GM23338 (cell line): ENCODE data around the gene AMDHD1. TPM values are rescaled to one million over a fixed set of nuclear protein-coding genes. Genes with fewer than 3 reads are reported as not detected.

Source experiments
- CREB1 ChIP-seq: fragments of 250-450 bp; sonication (Bioruptor Pico); IDR thresholded peaks from 2 replicates; pipeline ENCODE4 v1.5.0; 2020; ENCODE audit warnings: low read depth, mild to moderate bottlenecking, moderate library complexity
- CTCF ChIP-seq, 2 experiments: fragments of 200-600 bp in 1 of 2; sonication (generic) in 1 of 2; conservative IDR thresholded peaks; 2 replicates each; pipeline versions ENCODE4 v1.5.1 to v1.6.1; 2016 to 2017; ENCODE audit warnings: antibody characterized with exemption in 2 of 2, low read depth in 2 of 2, mild to moderate bottlenecking in 2 of 2, moderate library complexity in 1 of 2
- EZH2phosphoT487 ChIP-seq: fragments of 200-600 bp; sonication (generic); IDR thresholded peaks from one replicate; pipeline ENCODE4 v1.8.1; 2018; ENCODE audit warnings: antibody characterized with exemption; ENCODE audit not compliant: unreplicated experiment
- JUNB ChIP-seq: IDR thresholded peaks from one replicate; pipeline ENCODE4 v1.6.1; 2016; ENCODE audit warnings: antibody characterized with exemption; ENCODE audit not compliant: unreplicated experiment
- NANOG ChIP-seq: IDR thresholded peaks from 2 replicates; pipeline ENCODE4 v1.6.1; 2016; ENCODE audit warnings: antibody characterized with exemption, borderline replicate concordance
- POLR2AphosphoS5 ChIP-seq: IDR thresholded peaks from 2 replicates; pipeline ENCODE4 v1.6.1; 2016; ENCODE audit warnings: antibody characterized with exemption, low read depth
- REST ChIP-seq: IDR thresholded peaks from one replicate; pipeline ENCODE4 v1.6.1; 2018; ENCODE audit warnings: antibody characterized with exemption; ENCODE audit not compliant: unreplicated experiment
- ZNF114 ChIP-seq: fragments of 250-450 bp; sonication (Bioruptor Pico); IDR thresholded peaks from 2 replicates; pipeline ENCODE4 v1.5.0; 2020; ENCODE audit warnings: mild to moderate bottlenecking, moderate library complexity
- ZNF462 ChIP-seq: fragments of 250-450 bp; sonication (Bioruptor Pico); IDR thresholded peaks from 2 replicates; pipeline ENCODE4 v1.5.0; 2020; ENCODE audit warnings: mild to moderate bottlenecking, moderate library complexity
- polyA plus RNA-seq: library from polyadenylated mRNA; unstranded; fragments of >200 nt; fragmentation: Nextera tagmentation; extraction: Ambion mirVana; gene quantifications from 2 replicates; pipeline ENCODE4 v1.2.1, GENCODE V29; 2016
- total RNA-seq: library from RNA; depleted of rRNA; stranded (reverse); fragments of >200 nt; shearing (Covaris generic); gene quantifications from 2 replicates; pipeline ENCODE4 v1.2.3, GENCODE V29; 2014

AMDHD1 gene
- total and polyA plus RNA-seq, 2 experiments from 2014 or later = 0.21 to 0.24 TPM

- TF ChIP-seq ZNF462 (no peak), CREB1 (CRISPR knock-in tag) (no peak), ZNF114 (CRISPR knock-in tag) (no peak), REST (no peak), NANOG (no peak), EZH2phosphoT487 (no peak), POLR2AphosphoS5 (no peak), CTCF (conservative IDR thresholded peaks at IDR 0.05; ENCODE audit: low read depth in 2 of 2) (no peak), JUNB (no peak)
Observed at GRCh38 chr12:95962222-95962621, 19.1 kb downstream of the AMDHD1 start (continued).
